Activated B cell treated with CpG ODN at 0.5 μM for 24 hours (primary cell): ENCODE results near the gene PAXIP1. TPM values are rescaled to one million over a fixed set of nuclear protein-coding genes. Genes with fewer than 3 reads are reported as not detected.

Experiments used
- ATAC-seq: fragments of 200-7000 bp; cut with Tn5 transposase; one replicate; pipeline ENCODE4 v1.10.0; 2021; ENCODE audit warnings: low read depth, mild to moderate bottlenecking, moderate library complexity
- CTCF ChIA-PET: fragments of 350-600 bp; sonication (Branson Sonifier 250); formaldehyde crosslinking; loops from one replicate; lab custom pipeline; 2021; ENCODE audit warnings: antibody characterized with exemption; lab: Charles Lee
- POLR2A ChIA-PET: fragments of 350-600 bp; sonication (Branson Sonifier 250); formaldehyde crosslinking; loops from one replicate; lab custom pipeline; 2021; ENCODE audit warnings: antibody characterized with exemption; lab: Charles Lee
- DNase-seq: peaks from one replicate; pipeline ENCODE4 v3.0.0; 2022
- H3K27ac Mint-ChIP-seq: one replicate; pipeline ENCODE4 v1.8.0; 2020; ENCODE audit warnings: mixed read lengths
- H3K27me3 Mint-ChIP-seq: one replicate; pipeline ENCODE4 v1.8.0; 2021; ENCODE audit warnings: mixed read lengths
- H3K36me3 Mint-ChIP-seq: one replicate; pipeline ENCODE4 v1.8.0; 2021; ENCODE audit warnings: low read depth, mixed read lengths
- H3K4me1 Mint-ChIP-seq: one replicate; pipeline ENCODE4 v1.8.0; 2021; ENCODE audit warnings: mixed read lengths
- H3K4me3 Mint-ChIP-seq: one replicate; pipeline ENCODE4 v1.8.0; 2020; ENCODE audit warnings: mild to moderate bottlenecking, mixed read lengths
- H3K9me3 Mint-ChIP-seq: one replicate; pipeline ENCODE4 v1.8.0; 2020; ENCODE audit warnings: mixed read lengths
- CTCF ChIP-seq: fragments of 200-600 bp; IDR thresholded peaks from one replicate; pipeline ENCODE4 v1.8.0; 2022; ENCODE audit warnings: antibody characterized with exemption, mild to moderate bottlenecking
- intact Hi-C: fragments of 100-400 bp; cut with micrococcal nuclease; formaldehyde crosslinking; loops from one replicate; pipeline ENCODE4 v1.15.1; 2024
- total RNA-seq: library from RNA; stranded (reverse); gene quantifications from 2 replicates; pipeline ENCODE4 v1.2.3, GENCODE V29; 2022

Gene PAXIP1
- total RNA-seq, 1 donor from 2014 or later, result 15.2 TPM

GRCh38 chr7:154903083-154903731 lies 99.7 kb downstream of the PAXIP1 start:
- no peaks in the 10 kb centered on the region for H3K9me3 Mint-ChIP-seq
- intact Hi-C loops, result no loop called here
- DNase-seq (no peak), ATAC-seq (no peak)
- ChIA-PET CTCF (no interaction called here), POLR2A (no interaction called here)
- no peaks in the 10 kb centered on the region for H3K27me3 Mint-ChIP-seq
- H3K36me3 Mint-ChIP-seq, result no peaks in the 10 kb centered on the region
- no peaks in the 10 kb centered on the region for H3K4me1 Mint-ChIP-seq
- H3K27ac Mint-ChIP-seq, result no peak overlapping the region
- H3K4me3 Mint-ChIP-seq, result no peak overlapping the region
- TF ChIP-seq CTCF, result no peak

- H3K27me3 Mint-ChIP-seq, result no peaks in the 10 kb centered on the region
- ChIA-PET POLR2A (no interaction called here), CTCF (no interaction called here)
- no peaks in the 10 kb centered on the region for H3K9me3 Mint-ChIP-seq
- no peak overlapping the region for H3K4me3 Mint-ChIP-seq
- H3K27ac Mint-ChIP-seq, result no peak overlapping the region
- DNase-seq (no peak), ATAC-seq (no peak)
- no peaks in the 10 kb centered on the region for H3K4me1 Mint-ChIP-seq
- intact Hi-C loops, result no loop called here
- no peaks in the 10 kb centered on the region for H3K36me3 Mint-ChIP-seq
- TF ChIP-seq CTCF, result no peak
These were observed 100.3 kb downstream of the PAXIP1 start for GRCh38 chr7:154902600-154903082.

GRCh38 chr7:154899862-154900261 lies 103.1 kb downstream of the PAXIP1 start:
- H3K27me3 Mint-ChIP-seq, result peaks cover 3% of the 10 kb centered on the region
- H3K36me3 Mint-ChIP-seq, result no peaks in the 10 kb centered on the region
- ATAC-seq (no peak), DNase-seq (no peak)
- H3K27ac Mint-ChIP-seq, result no peak overlapping the region
- CTCF ChIA-PET, result no interaction called here
- H3K9me3 Mint-ChIP-seq, result no peaks in the 10 kb centered on the region
- intact Hi-C loops, result no loop called here
- POLR2A ChIA-PET, result no interaction called here
- TF ChIP-seq CTCF, result no peak
- H3K4me3 Mint-ChIP-seq, result no peak overlapping the region
- H3K4me1 Mint-ChIP-seq, result no peaks in the 10 kb centered on the region

GRCh38 chr7:154898973-154899855 lies 103.7 kb downstream of the PAXIP1 start:
- Mint-ChIP-seq H3K27me3 (peaks cover 3% of the 10 kb centered on the region), H3K4me3 (no peak overlapping the region), H3K36me3 (no peaks in the 10 kb centered on the region), H3K27ac (no peak overlapping the region), H3K9me3 (no peaks in the 10 kb centered on the region), H3K4me1 (no peaks in the 10 kb centered on the region)
- ATAC-seq (no peak), DNase-seq (no peak)
- intact Hi-C loops, result no loop called here
- ChIA-PET CTCF (no interaction called here), POLR2A (no interaction called here)
- TF ChIP-seq CTCF, result no peak

GRCh38 chr7:154896076-154896475 lies 106.8 kb downstream of the PAXIP1 start:
- intact Hi-C loops, result no loop called here
- Mint-ChIP-seq H3K27me3 (peaks cover 3% of the 10 kb centered on the region), H3K4me3 (no peak overlapping the region), H3K27ac (no peak overlapping the region), H3K9me3 (no peaks in the 10 kb centered on the region), H3K36me3 (no peaks in the 10 kb centered on the region), H3K4me1 (no peaks in the 10 kb centered on the region)
- POLR2A ChIA-PET, result no interaction called here
- ATAC-seq, result no peak
- DNase-seq, result no peak
- CTCF ChIA-PET, result no interaction called here
- no peak for TF ChIP-seq CTCF
